Stimulated activated CD8-positive, alpha-beta memory T cell treated with anti-CD3 and anti-CD28 coated beads, Interleukin-7, amount 100 ng/mL, for 48 hours (primary cell): ENCODE results near the gene GPR89B.
"Not testable (repeated sequence)": the region's sequence is repeated elsewhere in the genome, so short reads cannot be mapped to it uniquely, and the experiment has no call there.

ENCODE experiments used
- DNase-seq, 2 donors: peaks; one replicate each; pipeline ENCODE4 v3.0.0-alpha.2; 2020; ENCODE audit warnings: low read depth in 1 of 2; ENCODE audit errors: extremely low read depth in 1 of 2

Gene GPR89B

GRCh38 chr1:147935296-147935695 is 7.1 kb downstream of the GPR89B start:
- not testable (repeated sequence) for DNase-seq

DNA sequence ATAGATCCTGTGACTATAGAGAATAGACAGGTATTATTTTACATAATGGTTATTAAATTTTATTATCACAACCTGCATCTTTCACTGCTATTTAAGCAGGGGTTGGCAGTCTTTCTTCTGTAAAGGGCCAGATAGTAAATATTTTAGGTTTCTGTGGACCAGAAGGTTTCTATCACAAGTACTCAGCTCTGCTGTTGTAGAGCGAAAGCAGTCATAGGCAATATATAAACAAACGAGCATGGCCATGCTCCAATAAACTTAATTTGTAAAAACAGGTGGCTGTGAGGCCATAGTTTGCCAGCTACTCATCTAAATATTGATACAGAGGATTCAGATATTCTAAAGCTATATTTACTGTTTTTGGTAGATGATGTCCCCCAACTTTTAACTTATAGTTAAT is 12.2 kb downstream of the GPR89B start:
- DNase-seq: not testable (repeated sequence)

- DNase-seq: not testable (repeated sequence)
These were observed 14.3 kb downstream of the GPR89B start for GRCh38 chr1:147942563-147942962.

GRCh38 chr1:147949517-147949916 is 21.3 kb downstream of the GPR89B start:
- not testable (repeated sequence) for DNase-seq

DNA sequence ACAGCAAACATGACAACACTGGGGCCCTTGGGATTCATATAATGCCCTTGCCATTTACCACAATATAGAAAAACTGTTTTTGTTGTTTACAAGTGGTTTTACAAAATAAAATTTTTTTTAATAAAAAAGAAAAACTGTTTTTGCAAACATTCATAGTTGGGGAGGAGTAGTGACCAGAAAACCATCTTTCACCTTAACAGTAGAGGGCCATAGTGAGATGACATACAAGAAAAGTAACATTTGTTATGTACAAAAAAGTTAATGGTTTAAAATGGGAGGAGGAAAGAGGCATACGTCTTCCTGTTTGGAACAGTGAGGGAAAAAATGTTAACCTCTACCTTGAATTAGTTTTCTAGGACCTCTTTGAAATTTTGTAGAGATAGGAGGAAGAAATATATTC is 30.7 kb downstream of the GPR89B start:
- DNase-seq: not testable (repeated sequence)

- not testable (repeated sequence) for DNase-seq
These were observed 31.5 kb downstream of the GPR89B start for GRCh38 chr1:147959680-147960079.

GRCh38 chr1:147964575-147964974 is 36.4 kb downstream of the GPR89B start:
- DNase-seq: not testable (repeated sequence)

GRCh38 chr1:147966657-147967056 is 38.4 kb downstream of the GPR89B start:
- not testable (repeated sequence) for DNase-seq

DNA sequence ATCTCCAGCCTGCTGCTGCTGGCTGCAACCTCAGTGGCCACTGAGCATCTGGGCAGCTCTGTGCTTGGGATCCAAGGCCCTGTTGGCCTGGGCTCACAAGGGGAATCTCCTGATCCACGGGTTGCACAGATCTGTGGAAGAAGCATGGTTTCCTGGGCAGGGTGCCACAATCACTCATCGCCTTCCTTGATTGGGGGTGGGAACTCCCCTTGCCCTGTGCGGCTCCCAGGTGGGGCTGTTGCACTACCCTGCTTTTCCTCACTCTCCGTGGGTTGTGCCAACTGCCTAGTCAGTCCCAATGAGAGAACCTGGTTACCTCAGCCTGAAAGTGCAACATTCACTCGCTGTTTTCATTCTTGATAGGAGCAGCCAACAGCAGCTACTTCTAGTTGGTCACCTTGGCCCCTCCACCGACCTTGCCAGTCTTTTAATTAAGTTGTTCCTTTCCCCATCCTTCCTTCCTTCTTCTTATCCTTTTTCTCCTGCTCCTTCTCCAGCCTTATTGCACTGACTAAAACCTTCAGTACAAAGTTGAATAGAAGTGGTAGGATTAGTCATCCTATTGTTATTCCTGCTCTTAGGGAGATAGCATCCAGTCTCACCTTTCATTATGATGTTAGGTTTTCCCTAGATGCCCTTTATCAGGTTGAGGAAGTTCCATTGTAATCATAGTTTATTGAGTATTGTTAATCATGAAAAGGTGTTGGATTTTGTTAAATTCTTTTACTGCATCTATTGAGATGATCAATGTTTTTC is 50.9 kb downstream of the GPR89B start:
- not testable (repeated sequence) for DNase-seq

DNA sequence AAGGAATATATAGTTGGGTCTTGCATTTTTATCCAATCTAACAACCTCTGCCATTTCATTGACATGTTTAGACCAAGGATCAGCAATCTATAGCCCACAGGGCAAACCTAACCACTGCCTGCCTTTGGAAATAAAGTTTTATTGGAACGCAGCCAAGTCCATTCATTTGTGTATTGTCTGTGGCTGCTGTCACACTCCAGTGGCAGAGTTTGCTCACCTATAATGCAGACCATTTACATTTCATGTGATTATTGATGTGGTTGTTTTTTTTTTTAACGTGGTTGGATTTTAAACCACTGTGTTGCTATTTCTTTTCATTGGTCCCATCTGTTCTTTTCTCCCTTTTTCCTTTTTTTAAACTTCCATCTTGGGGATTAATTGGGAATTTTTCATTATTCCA is 57.2 kb downstream of the GPR89B start:
- DNase-seq: not testable (repeated sequence)

- not testable (repeated sequence) for DNase-seq
These were observed 59.7 kb downstream of the GPR89B start for GRCh38 chr1:147987893-147988292.

GRCh38 chr1:147992916-147993315 is 64.7 kb downstream of the GPR89B start:
- DNase-seq: not testable (repeated sequence)

GRCh38 chr1:147993400-147993799 is 65.2 kb downstream of the GPR89B start:
- not testable (repeated sequence) for DNase-seq

DNA sequence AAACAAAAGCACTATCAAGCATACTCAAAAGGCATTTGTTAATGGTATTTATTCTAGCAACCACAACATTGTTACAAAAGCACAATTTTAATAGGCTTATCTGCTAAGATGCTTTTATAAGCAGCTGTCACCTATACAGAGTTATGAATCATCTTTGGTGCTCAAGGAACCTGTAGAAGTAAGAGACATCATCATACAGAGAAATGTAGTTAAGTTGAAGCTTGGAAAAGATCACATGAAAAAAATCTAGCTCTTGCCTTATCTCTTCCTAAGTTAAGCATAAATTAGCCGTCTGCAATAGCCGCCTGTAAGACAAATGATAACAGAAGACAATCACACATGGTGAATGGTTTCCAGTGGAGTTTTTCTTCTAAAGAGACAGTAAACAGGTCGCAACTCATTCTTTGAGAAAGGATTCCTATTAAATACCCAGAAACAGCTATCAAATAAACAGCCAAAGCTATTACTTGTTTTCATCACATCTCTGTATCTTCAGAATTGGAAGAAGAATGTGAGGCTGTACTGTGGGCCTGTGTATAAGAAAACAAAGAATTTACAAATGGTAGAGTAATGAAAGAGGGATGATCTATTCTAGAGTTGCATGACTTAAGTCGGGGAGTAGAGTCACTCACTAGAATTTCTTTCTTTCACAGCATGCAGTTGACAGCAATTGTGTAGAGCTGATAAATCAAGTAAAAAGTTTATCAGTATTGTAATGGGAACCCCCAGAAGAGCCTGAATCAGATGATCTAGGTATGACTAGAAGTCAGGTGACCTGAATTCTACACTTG is 65.8 kb downstream of the GPR89B start:
- DNase-seq: not testable (repeated sequence)

GRCh38 chr1:147996088-147996487 is 67.9 kb downstream of the GPR89B start:
- not testable (repeated sequence) for DNase-seq

- DNase-seq: not testable (repeated sequence)
These were observed 79.5 kb downstream of the GPR89B start for GRCh38 chr1:148007724-148008123.

DNA sequence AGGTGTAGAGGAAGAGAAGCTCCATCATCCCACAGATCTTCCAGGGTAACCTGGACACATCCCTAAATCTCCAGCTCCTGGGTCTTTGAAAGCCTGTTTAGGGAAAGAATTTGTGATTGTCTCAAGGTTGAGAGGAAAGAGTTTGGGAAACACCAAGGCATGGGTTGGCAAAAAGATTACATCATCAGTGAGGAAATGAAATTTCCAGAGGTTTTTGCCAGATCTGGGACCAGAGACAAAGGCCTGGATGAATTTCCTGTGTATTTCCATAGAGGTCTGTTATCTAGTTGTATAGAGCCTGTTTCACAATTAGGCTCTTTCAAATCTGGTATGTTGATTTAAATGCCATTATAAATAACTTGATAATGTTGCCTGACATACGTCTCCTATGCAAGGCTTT is 82.3 kb downstream of the GPR89B start:
- no peak for DNase-seq

DNA sequence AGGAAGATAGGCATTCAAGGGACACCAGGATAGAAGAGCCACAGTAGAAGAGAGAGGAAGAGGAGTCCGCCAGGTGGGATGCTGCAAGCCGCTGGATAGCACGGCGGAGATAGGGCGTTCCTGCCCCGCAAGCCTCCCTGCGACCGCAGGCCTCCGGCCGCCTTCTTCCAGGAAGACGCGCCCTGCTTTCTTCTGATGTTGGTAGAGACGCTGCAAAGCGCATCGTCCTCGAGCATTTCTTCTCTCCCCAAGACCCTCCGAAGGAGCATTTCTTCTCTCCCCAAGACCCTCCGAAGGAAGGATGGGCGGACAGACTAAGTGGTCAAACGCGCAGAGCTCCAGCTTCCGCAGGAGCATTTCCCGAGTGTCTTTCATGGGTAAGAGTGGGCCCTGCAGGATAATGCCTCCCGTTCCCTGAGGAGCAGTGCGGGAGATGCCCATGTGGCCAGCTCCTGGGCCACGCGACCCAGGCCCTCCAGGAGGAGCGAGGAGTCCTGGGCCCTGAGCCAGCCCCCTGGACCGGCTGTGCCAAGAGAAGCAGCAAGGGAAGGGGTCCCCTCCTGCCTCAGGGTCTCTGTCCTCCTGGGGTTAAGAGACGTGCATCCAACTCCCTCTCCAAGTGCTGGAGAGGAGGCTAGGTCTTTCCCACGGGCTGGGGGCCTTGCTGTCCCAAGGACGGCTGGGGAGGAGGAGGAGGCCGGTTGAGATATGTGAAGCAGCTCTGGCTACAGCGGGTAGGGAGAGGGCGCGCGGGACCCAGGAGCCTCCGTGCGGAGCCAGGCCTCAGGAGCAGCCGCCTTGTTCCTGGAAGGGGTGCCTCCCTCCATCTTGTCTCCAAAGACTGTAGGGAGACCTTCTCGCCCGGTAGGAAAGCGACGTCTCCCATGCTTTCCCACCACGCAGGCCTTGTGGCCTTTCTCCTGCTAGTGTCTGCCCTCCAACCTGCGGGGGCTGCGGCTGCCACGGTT is 85.2 kb downstream of the GPR89B start:
- not testable (repeated sequence) for DNase-seq

GRCh38 chr1:148014289-148015200 is 86.3 kb downstream of the GPR89B start:
- not testable (repeated sequence) for DNase-seq

DNA sequence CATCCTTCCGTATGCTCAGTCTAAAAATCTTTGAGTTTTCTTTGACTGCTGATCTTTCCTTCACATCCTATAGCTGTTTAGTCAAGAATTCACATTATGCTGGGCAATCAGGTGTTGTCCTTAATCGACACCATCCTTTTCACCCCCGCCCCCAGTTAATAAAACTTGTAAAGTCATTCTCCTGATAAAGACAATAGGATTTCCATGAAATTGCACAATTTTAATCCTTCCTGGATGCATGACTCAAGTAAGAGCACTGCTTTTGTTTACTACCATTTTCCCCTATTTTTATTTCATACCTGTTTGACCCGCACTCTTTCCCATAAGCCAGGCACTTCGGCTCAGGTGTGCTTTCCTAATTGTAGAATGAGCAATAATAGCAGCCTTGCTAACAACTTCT is 96.7 kb downstream of the GPR89B start:
- not testable (repeated sequence) for DNase-seq
